IPS DF 4.7 (cell line): ENCODE results near the gene CPB1.
"Not testable (repeated sequence)": the region's sequence is repeated elsewhere in the genome, so short reads cannot be mapped to it uniquely, and the experiment has no call there.

Source experiments
- DNase-seq: peaks from one replicate; pipeline ENCODE4 v3.0.0-alpha.2; 2013; ENCODE audit warnings: low spot score; ENCODE audit errors: extremely low read depth

The CPB1 gene

GRCh38 chr3:148827585-148827984 lies at the start of gene CPB1:
Gene CPB1 (plus strand): TSS chr3:148827811. CDS start chr3:148827824, 13 bp downstream.
- no peak for DNase-seq

GRCh38 chr3:148778926-148779325 lies 48.7 kb upstream of the CPB1 start:
- no peak for DNase-seq

- not testable (repeated sequence) for DNase-seq
Measured at GRCh38 chr3:148785026-148785425, 42.6 kb upstream of the CPB1 start.

GRCh38 chr3:148786159-148786558 lies 41.5 kb upstream of the CPB1 start:
- DNase-seq = not testable (repeated sequence)

- no peak for DNase-seq
Measured at GRCh38 chr3:148789146-148789545, 38.5 kb upstream of the CPB1 start.

- DNase-seq = no peak
Measured at GRCh38 chr3:148789906-148790305, 37.7 kb upstream of the CPB1 start.

GRCh38 chr3:148790370-148790769 lies 37.2 kb upstream of the CPB1 start:
- no peak for DNase-seq

GRCh38 chr3:148790851-148791735 lies 36.5 kb upstream of the CPB1 start:
- no peak for DNase-seq

GRCh38 chr3:148791920-148792319 lies 35.7 kb upstream of the CPB1 start:
- no peak for DNase-seq

GRCh38 chr3:148792516-148792915 lies 35.1 kb upstream of the CPB1 start:
- no peak for DNase-seq

GRCh38 chr3:148796799-148797198 lies 30.8 kb upstream of the CPB1 start:
- no peak for DNase-seq

GRCh38 chr3:148797795-148798194 lies 29.8 kb upstream of the CPB1 start:
- no peak for DNase-seq

- no peak for DNase-seq
Measured at GRCh38 chr3:148800414-148800813, 27.2 kb upstream of the CPB1 start.

GRCh38 chr3:148809835-148810234 lies 17.8 kb upstream of the CPB1 start:
- DNase-seq = no peak

GRCh38 chr3:148815316-148816110 lies 12.1 kb upstream of the CPB1 start:
- no peak for DNase-seq

GRCh38 chr3:148816427-148816826 lies 11.2 kb upstream of the CPB1 start:
- DNase-seq = no peak

GRCh38 chr3:148816981-148817525 lies 10.6 kb upstream of the CPB1 start:
- no peak for DNase-seq

GRCh38 chr3:148820361-148821245 lies 7.0 kb upstream of the CPB1 start:
- peak; percentile 28 for DNase-seq

- DNase-seq = no peak
Measured at GRCh38 chr3:148823026-148823425, 4.6 kb upstream of the CPB1 start.

GRCh38 chr3:148825476-148825875 lies 2.1 kb upstream of the CPB1 start:
- no peak for DNase-seq

- no peak for DNase-seq
Measured at GRCh38 chr3:148828136-148828690, 602 bp downstream of the CPB1 start.
